Measurements from ENCODE around the gene APBA2.

DNA sequence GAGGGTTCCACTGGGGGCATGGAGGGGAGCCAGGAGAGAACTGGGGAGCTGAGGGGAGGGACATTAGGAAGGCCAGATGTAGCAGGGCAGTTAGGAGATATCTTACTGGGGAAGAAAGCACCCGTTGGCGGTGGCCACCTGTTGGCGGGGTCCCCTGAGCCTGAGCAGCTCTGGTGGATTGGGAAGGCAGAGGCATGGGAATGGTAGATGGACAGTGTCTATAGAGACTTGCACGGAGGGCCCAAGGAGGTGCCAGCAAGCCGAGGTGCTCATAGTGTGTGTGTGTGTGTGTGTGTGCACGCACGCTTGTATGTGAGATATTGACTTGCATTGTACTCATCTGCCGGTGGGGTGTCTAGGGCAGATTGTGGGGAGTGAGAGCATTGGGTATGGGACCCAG is 179.0 kb downstream of the APBA2 start:
- TF ChIP-seq, protein P1, sequence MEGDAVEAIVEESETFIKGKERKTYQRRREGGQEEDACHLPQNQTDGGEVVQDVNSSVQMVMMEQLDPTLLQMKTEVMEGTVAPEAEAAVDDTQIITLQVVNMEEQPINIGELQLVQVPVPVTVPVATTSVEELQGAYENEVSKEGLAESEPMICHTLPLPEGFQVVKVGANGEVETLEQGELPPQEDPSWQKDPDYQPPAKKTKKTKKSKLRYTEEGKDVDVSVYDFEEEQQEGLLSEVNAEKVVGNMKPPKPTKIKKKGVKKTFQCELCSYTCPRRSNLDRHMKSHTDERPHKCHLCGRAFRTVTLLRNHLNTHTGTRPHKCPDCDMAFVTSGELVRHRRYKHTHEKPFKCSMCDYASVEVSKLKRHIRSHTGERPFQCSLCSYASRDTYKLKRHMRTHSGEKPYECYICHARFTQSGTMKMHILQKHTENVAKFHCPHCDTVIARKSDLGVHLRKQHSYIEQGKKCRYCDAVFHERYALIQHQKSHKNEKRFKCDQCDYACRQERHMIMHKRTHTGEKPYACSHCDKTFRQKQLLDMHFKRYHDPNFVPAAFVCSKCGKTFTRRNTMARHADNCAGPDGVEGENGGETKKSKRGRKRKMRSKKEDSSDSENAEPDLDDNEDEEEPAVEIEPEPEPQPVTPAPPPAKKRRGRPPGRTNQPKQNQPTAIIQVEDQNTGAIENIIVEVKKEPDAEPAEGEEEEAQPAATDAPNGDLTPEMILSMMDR (IDR thresholded peaks at IDR 0.05), result no peak
- no peak for TF ChIP-seq POLR2A (IDR thresholded peaks at IDR 0.05)
- no peak for TF ChIP-seq POLR2AphosphoS5 (IDR thresholded peaks at IDR 0.05)

All from stomach (tissue), 4 donors.